Ovary (tissue), 9 donors: ENCODE measurements around the gene MAOB. TPM values are rescaled to one million over a fixed set of nuclear protein-coding genes. Genes with fewer than 3 reads are reported as not detected.
A peak's percentile ranks its signal among the peaks of the same experiment; 100 is the strongest.

Experiments
- DNase-seq, 5 donors: peaks; one replicate each; pipeline ENCODE4 v3.0.0-alpha.2; 2019 to 2020
- H3K27ac ChIP-seq, 2 donors: fragments of 200-600 bp; one replicate each; pipeline versions ENCODE4 v1.5.1 to v1.8.0; 2019 to 2022
- H3K27me3 ChIP-seq: fragments of 200-600 bp; one replicate; pipeline ENCODE4 v1.8.0; 2022
- H3K36me3 ChIP-seq: fragments of 200-600 bp; sonication (generic); one replicate; pipeline ENCODE4 v1.5.1; 2019
- H3K4me1 ChIP-seq: one replicate; pipeline ENCODE4 v1.8.1; 2013; ENCODE audit warnings: mild to moderate bottlenecking, moderate library complexity; ENCODE audit not compliant: insufficient read depth
- H3K4me3 ChIP-seq: fragments of 200-600 bp; sonication (generic); one replicate; pipeline ENCODE4 v1.5.1; 2017
- H3K9me3 ChIP-seq, 2 donors: fragments of 200-600 bp in 1 of 2; sonication (generic) in 1 of 2; one replicate each; pipeline versions ENCODE4 v1.5.1 to v1.8.1; 2013 to 2019; ENCODE audit warnings: mild to moderate bottlenecking in 1 of 2, moderate library complexity in 1 of 2
- EP300 ChIP-seq: sonication (generic); formaldehyde crosslinking; IDR thresholded peaks from one replicate; pipeline ENCODE4 v1.6.1; 2017; ENCODE audit warnings: antibody characterized with exemption
- POLR2A ChIP-seq: fragments of 450-650 bp; IDR thresholded peaks from one replicate; pipeline ENCODE4 v1.6.1; 2017; ENCODE audit warnings: antibody characterized with exemption, mild to moderate bottlenecking, moderate library complexity
- WGBS, 3 donors: extraction: QIAGEN DNeasy Blood & Tissue Kit in 1 of 3; methylation state at CpG; one replicate each; pipeline versions ENCODE4 v1.1.5 to v1.1.7; 2013 to 2017; 5-methylcytosine and 5-hydroxymethylcytosine counted together
- intact Hi-C, 4 donors: fragments of 100-400 bp; cut with DNase I; formaldehyde crosslinking; loops; one replicate each; pipeline versions ENCODE4 v1.11.0 to v1.15.1; 2022 to 2023
- polyA plus RNA-seq, 2 donors: library from polyadenylated mRNA; stranded (reverse); fragments of 200-250 nt in 1 of 2; fragments of 350-450 nt in 1 of 2; fragmentation: Illumina TruSeq in 1 of 2; extraction: RNeasy Lipid Tissue Mini Kit (QIAGEN cat#74804) in 1 of 2; gene quantifications; one replicate each; pipeline ENCODE4 v1.2.3, GENCODE V29; 2013 to 2014
- total RNA-seq, 7 donors: library from RNA; depleted of rRNA in 2 of 7; stranded (reverse); fragments of >200 nt in 2 of 7; fragmentation: NEBNext Ultra II Directional in 3 of 7; extraction: Animal tissue kit (Norgen Biotek cat#: 25700) in 3 of 7; gene quantifications; one replicate each; pipeline versions ENCODE4 v1.1.0 to v1.2.4, GENCODE V29; 2016 to 2023
- TF ChIP-seq, protein P1 (sequence below), 3 donors: fragments of 450-650 bp in 2 of 3; fragments of 200-600 bp in 1 of 3; IDR thresholded peaks; one replicate each; pipeline versions ENCODE4 v1.5.1 to v1.8.0; 2016 to 2022; ENCODE audit warnings: antibody characterized with exemption in 3 of 3, mild to moderate bottlenecking in 1 of 3
- donor health status: DM: no; HTN: no; CAD: no; lungs with moderate emphysema.
- donor health status: DM: no; HTN: no; CAD: no.
- donor health status: Bipolar disorder and iron deficiency.
- donor health status: DM: yes; HTN: yes; CAD: no.
- donor health status: DM: no; HTN: no; CAD: no.
- donor health status: DM: yes; HTN: yes; CAD: no.

Gene MAOB
- total and polyA plus RNA-seq, 9 donors: 57.2 to 322 (median 180) TPM

DNA sequence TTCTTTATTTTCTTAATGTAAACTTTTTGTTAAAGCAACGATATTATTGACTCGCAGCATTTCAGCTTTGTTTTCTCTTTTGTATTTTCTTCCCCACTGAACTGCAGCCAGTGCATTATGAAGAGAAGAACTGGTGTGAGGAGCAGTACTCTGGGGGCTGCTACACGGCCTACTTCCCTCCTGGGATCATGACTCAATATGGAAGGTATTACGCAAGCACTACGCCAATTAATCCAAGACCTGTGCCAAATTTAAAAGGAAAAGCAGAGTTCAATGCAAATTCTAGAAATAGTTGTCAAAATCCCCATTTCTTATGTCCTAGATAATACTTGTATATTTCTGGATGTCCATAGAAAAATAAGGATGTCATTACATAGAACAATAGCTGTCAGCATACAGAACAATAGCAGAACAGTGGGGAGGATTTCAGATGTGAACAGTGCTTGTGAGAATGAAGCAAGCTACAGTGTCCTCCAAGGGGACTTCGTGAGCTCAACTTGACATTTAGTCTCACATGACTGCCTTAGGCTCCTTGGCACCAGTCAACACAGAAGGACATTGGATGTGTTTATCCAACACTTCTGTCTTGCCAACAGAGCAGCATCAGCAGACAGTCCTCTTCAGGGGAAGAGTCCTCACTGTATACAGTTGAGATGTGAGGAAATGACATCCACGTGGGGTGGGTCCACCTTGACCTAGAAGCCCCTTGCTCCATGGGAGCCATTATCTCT lies 140.2 kb downstream of the MAOB start:
- peak in 1 of 5 donors; percentile 45 for DNase-seq
- intact Hi-C loops: no loop called here
- TF ChIP-seq, protein P1, sequence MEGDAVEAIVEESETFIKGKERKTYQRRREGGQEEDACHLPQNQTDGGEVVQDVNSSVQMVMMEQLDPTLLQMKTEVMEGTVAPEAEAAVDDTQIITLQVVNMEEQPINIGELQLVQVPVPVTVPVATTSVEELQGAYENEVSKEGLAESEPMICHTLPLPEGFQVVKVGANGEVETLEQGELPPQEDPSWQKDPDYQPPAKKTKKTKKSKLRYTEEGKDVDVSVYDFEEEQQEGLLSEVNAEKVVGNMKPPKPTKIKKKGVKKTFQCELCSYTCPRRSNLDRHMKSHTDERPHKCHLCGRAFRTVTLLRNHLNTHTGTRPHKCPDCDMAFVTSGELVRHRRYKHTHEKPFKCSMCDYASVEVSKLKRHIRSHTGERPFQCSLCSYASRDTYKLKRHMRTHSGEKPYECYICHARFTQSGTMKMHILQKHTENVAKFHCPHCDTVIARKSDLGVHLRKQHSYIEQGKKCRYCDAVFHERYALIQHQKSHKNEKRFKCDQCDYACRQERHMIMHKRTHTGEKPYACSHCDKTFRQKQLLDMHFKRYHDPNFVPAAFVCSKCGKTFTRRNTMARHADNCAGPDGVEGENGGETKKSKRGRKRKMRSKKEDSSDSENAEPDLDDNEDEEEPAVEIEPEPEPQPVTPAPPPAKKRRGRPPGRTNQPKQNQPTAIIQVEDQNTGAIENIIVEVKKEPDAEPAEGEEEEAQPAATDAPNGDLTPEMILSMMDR (IDR thresholded peaks at IDR 0.05): no peak
- TF ChIP-seq EP300: no peak
- TF ChIP-seq POLR2A: no peak
- Histone ChIP-seq H3K9me3 (no peaks in the 10 kb centered on the region), H3K27ac (no peak overlapping the region), H3K4me1 (no peaks in the 10 kb centered on the region), H3K36me3 (no peaks in the 10 kb centered on the region), H3K27me3 (no peaks in the 10 kb centered on the region), H3K4me3 (no peak overlapping the region)
- WGBS, 3 donors: 46 to 64% (median 54%) methylated on average over 7 of the region's 7 CpGs

DNA sequence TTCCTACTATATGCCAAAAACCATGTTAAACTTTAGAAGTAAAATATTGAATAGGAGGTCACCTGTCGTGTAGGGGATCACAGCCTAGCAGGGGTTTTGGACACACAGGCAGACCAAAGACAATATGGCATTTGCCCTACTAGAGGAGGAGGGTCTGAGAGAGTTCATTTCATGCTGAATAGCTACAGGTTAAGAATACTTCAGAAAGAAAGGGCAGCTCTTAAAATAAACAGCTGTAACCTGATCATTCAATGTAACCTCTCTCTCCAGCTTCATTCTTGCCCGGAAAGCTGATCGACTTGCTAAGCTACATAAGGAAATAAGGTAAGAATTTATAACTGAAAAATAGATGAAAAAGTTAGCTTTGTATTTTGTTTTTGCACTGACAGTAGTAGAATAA lies 146.3 kb downstream of the MAOB start:
- Histone ChIP-seq H3K27me3 (no peaks in the 10 kb centered on the region), H3K36me3 (no peaks in the 10 kb centered on the region), H3K27ac (no peak overlapping the region), H3K4me3 (no peak overlapping the region), H3K9me3 (no peaks in the 10 kb centered on the region), H3K4me1 (no peaks in the 10 kb centered on the region)
- TF ChIP-seq, protein P1 (IDR thresholded peaks at IDR 0.05): no peak
- TF ChIP-seq EP300: no peak
- no peak for TF ChIP-seq POLR2A
- no peak for DNase-seq
- intact Hi-C loops: no loop called here
- WGBS, 3 donors: 53 to 67% (median 55%) methylated on average over 3 of the region's 3 CpGs

DNA sequence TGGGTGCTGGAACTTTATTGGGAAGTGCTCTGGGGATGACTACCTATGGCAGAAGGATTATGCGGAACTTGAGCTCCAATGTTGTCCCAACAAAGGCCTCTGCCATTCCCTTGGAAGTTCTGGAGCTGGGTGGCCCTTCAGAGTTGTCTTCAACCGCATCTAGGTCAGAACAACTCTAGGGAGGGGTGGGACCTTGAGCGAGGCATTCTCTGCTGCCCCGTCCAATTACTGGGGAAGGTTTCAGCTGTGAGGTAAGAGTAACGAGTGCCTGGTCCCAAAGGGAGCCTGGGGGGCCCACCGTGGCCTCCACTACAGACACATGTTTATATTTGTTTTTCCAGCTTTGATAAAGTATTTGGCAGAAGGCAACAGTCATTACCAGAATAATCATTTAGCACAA lies 146.7 kb downstream of the MAOB start:
- Histone ChIP-seq H3K9me3 (no peaks in the 10 kb centered on the region), H3K27ac (no peak overlapping the region), H3K27me3 (no peaks in the 10 kb centered on the region), H3K4me1 (no peaks in the 10 kb centered on the region), H3K36me3 (no peaks in the 10 kb centered on the region), H3K4me3 (no peak overlapping the region)
- WGBS, 3 donors: 46 to 69% (median 49%) methylated on average over 6 of the region's 6 CpGs
- TF ChIP-seq POLR2A (no peak), EP300 (no peak)
- TF ChIP-seq, protein P1 (IDR thresholded peaks at IDR 0.05): no peak
- intact Hi-C loops: no loop called here
- DNase-seq: no peak

DNA sequence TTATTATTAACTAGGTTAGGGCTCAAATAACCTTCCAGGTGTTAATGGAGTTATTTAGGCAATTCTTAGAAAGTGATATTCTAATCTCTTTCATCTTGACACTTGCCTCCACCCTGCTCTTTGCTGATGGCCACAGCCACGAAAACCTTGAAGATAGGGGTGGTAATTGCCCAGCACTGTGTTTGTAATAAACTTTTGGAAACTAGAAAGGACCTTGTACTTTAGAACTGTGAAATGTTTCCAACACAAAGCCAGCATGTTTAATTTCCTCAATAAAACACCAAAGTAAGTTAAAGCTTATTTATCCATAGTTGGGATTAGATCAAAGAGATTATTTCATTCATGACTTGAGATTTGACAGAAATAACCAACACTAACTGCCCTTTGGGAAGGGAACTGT lies 147.8 kb downstream of the MAOB start:
- no peak overlapping the region for H3K4me3 ChIP-seq
- no peaks in the 10 kb centered on the region for H3K27me3 ChIP-seq
- no peak overlapping the region for H3K27ac ChIP-seq
- H3K9me3 ChIP-seq: no peaks in the 10 kb centered on the region
- H3K36me3 ChIP-seq: no peaks in the 10 kb centered on the region
- 34 to 56% (median 55%) methylated on average over 1 of the region's 1 CpG for WGBS, 3 donors
- no peaks in the 10 kb centered on the region for H3K4me1 ChIP-seq
- TF ChIP-seq EP300 (no peak), POLR2A (no peak)
- TF ChIP-seq, protein P1 (IDR thresholded peaks at IDR 0.05): no peak
- intact Hi-C loops: no loop called here
- DNase-seq: no peak
